Spleen (tissue), 11 donors: ENCODE data around the gene GRIK4. TPM values are rescaled to one million over a fixed set of nuclear protein-coding genes. Genes with fewer than 3 reads are reported as not detected.

Experiments used
- DNase-seq: peaks from one replicate; pipeline ENCODE4 v3.0.0-alpha.2; 2020
- H3K27ac ChIP-seq, 8 donors: fragments of 200-600 bp; sonication (generic) in 7 of 8; 1 replicate in 4 of 8; 2 replicates in 4 of 8; pipeline versions ENCODE4 v1.5.0 to v1.8.0; 2016 to 2021; ENCODE audit warnings: inconsistent platforms in 4 of 8, mild to moderate bottlenecking in 4 of 8, moderate library complexity in 1 of 8
- H3K27me3 ChIP-seq, 7 donors: fragments of 200-600 bp; sonication (generic) in 6 of 7; replicated peaks in 1 of 7; 1 replicate in 4 of 7; 2 replicates in 3 of 7; pipeline versions ENCODE4 v1.5.0 to v1.8.0; 2016 to 2021; ENCODE audit warnings: inconsistent platforms in 3 of 7, mild to moderate bottlenecking in 1 of 7
- H3K36me3 ChIP-seq, 6 donors: fragments of 200-600 bp; sonication (generic) in 5 of 6; 1 replicate in 4 of 6; 2 replicates in 2 of 6; pipeline versions ENCODE4 v1.5.0 to v1.8.0; 2016 to 2021; ENCODE audit warnings: inconsistent platforms in 2 of 6
- H3K4me1 ChIP-seq, 6 donors: fragments of 200-600 bp; sonication (generic) in 5 of 6; 1 replicate in 3 of 6; 2 replicates in 3 of 6; pipeline versions ENCODE4 v1.5.0 to v1.8.0; 2016 to 2021; ENCODE audit warnings: inconsistent platforms in 3 of 6
- H3K4me3 ChIP-seq, 8 donors: fragments of 200-600 bp; sonication (generic) in 7 of 8; 1 replicate in 4 of 8; 2 replicates in 4 of 8; pipeline versions ENCODE4 v1.5.0 to v1.8.0; 2016 to 2021; ENCODE audit warnings: inconsistent platforms in 4 of 8, mild to moderate bottlenecking in 4 of 8, moderate library complexity in 2 of 8
- H3K9me3 ChIP-seq, 8 donors: fragments of 200-600 bp; sonication (generic) in 7 of 8; 1 replicate in 4 of 8; 2 replicates in 4 of 8; pipeline versions ENCODE4 v1.5.0 to v1.8.0; 2016 to 2021; ENCODE audit warnings: inconsistent platforms in 4 of 8
- POLR2A ChIP-seq, 3 donors: fragments of 450-650 bp; IDR thresholded peaks; one replicate each; pipeline ENCODE4 v1.5.1; 2017; ENCODE audit warnings: antibody characterized with exemption in 3 of 3, mild to moderate bottlenecking in 1 of 3
- POLR2AphosphoS5 ChIP-seq, 3 donors: sonication (generic); formaldehyde crosslinking; IDR thresholded peaks; one replicate each; pipeline ENCODE4 v1.5.1; 2017; ENCODE audit warnings: antibody characterized with exemption in 3 of 3
- WGBS, 5 donors: extraction: QIAGEN DNeasy Blood & Tissue Kit in 3 of 5; methylation state at CpG; one replicate each; pipeline versions ENCODE4 v1.1.5 to v1.1.7; 2013 to 2018; 5-methylcytosine and 5-hydroxymethylcytosine counted together
- intact Hi-C: fragments of 100-400 bp; cut with DNase I; formaldehyde crosslinking; loops from one replicate; pipeline ENCODE4 v1.15.0; 2023; ENCODE audit warnings: low total_unique reads
- polyA plus RNA-seq, 3 donors: library from polyadenylated mRNA; stranded (reverse); fragments of 200-250 nt; gene quantifications; one replicate each; pipeline ENCODE4 v1.2.1, GENCODE V29; 2013
- total RNA-seq, 7 donors: library from RNA; depleted of rRNA in 3 of 7; stranded (reverse); fragments of >200 nt in 3 of 7; fragmentation: NEBNext Ultra II Directional in 4 of 7; extraction: Animal tissue kit (Norgen Biotek cat#: 25700) in 4 of 7; gene quantifications; one replicate each; pipeline versions ENCODE4 v1.1.0 to v1.2.1, GENCODE V29; 2016 to 2021
- TF ChIP-seq, protein P1 (sequence below), 11 experiments: fragments of 200-600 bp in 7 of 11; fragments of 450-650 bp in 4 of 11; sonication (generic) in 4 of 11; IDR thresholded peaks in 8 of 11; conservative IDR thresholded peaks in 3 of 11; 1 replicate in 7 of 11; 2 replicates in 4 of 11; pipeline versions ENCODE4 v1.4.0 to v1.8.0; 2016 to 2021; ENCODE audit warnings: antibody characterized with exemption in 11 of 11, inconsistent platforms in 4 of 11, mild to moderate bottlenecking in 1 of 11
- donor health status: healthy with polysubstance abuse.
- donor health status: DM: no; HTN: no; CAD: no; lungs with moderate emphysema.
- donor health status: DM: no; HTN: no; CAD: no.
- donor health status: Bipolar disorder and iron deficiency.
- donor health status: healthy.
- donor health status: DM: no; HTN: no; CAD: no.
- donor health status: DM: yes; HTN: yes; CAD: no.

The GRIK4 gene
- total and polyA plus RNA-seq, 10 donors, result 0.04 to 2.4 (median 0.59) TPM

DNA sequence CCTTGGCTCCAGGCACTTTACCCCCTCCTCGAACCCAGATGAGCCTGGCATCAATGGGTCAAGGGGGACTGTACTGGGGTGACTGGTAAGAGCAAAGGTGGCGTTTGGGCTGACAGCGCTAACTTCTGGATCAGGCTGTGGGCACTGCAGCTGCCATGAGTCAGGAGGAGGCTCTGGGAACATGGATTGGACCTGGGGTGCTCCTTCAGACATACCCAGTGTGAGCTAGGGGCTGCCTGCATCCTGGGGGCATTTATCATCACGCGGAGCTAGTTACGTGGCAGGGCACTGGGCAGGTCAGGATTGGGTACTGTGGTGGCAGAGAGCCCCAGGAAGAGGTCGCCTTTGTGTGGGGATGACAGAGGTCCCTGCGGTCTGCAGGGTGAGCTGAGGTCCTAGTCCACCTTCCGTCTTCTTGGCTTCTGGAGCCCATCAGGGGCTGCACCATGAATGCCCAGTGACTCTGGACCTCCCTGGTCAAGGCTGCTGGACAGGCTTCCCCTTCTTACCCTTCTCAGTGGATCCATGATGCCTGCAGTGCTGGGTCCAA lies 13.1 kb downstream of the GRIK4 start:
- Histone ChIP-seq H3K4me1 (peaks cover 0 to 13% (median 1%) of the 10 kb centered on the region in 6 donors), H3K27me3 (peaks cover 0 to 81% (median 3%) of the 10 kb centered on the region in 7 donors), H3K27ac (no peak overlapping the region), H3K36me3 (no peaks in the 10 kb centered on the region), H3K9me3 (no peaks in the 10 kb centered on the region), H3K4me3 (no peak overlapping the region)
- TF ChIP-seq, protein P1, sequence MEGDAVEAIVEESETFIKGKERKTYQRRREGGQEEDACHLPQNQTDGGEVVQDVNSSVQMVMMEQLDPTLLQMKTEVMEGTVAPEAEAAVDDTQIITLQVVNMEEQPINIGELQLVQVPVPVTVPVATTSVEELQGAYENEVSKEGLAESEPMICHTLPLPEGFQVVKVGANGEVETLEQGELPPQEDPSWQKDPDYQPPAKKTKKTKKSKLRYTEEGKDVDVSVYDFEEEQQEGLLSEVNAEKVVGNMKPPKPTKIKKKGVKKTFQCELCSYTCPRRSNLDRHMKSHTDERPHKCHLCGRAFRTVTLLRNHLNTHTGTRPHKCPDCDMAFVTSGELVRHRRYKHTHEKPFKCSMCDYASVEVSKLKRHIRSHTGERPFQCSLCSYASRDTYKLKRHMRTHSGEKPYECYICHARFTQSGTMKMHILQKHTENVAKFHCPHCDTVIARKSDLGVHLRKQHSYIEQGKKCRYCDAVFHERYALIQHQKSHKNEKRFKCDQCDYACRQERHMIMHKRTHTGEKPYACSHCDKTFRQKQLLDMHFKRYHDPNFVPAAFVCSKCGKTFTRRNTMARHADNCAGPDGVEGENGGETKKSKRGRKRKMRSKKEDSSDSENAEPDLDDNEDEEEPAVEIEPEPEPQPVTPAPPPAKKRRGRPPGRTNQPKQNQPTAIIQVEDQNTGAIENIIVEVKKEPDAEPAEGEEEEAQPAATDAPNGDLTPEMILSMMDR (IDR thresholded peaks at IDR 0.05 in 8 of 11, conservative IDR thresholded peaks at IDR 0.05 in 3 of 11), result no peak
- no peak for TF ChIP-seq POLR2AphosphoS5 (IDR thresholded peaks at IDR 0.05)
- TF ChIP-seq POLR2A (IDR thresholded peaks at IDR 0.05), result no peak
- 90 to 100% (median 93%) methylated on average over 5 to 9 of the region's 9 CpGs for WGBS, 5 donors
- intact Hi-C loops, result no loop called here
- DNase-seq, result peak; percentile 58

DNA sequence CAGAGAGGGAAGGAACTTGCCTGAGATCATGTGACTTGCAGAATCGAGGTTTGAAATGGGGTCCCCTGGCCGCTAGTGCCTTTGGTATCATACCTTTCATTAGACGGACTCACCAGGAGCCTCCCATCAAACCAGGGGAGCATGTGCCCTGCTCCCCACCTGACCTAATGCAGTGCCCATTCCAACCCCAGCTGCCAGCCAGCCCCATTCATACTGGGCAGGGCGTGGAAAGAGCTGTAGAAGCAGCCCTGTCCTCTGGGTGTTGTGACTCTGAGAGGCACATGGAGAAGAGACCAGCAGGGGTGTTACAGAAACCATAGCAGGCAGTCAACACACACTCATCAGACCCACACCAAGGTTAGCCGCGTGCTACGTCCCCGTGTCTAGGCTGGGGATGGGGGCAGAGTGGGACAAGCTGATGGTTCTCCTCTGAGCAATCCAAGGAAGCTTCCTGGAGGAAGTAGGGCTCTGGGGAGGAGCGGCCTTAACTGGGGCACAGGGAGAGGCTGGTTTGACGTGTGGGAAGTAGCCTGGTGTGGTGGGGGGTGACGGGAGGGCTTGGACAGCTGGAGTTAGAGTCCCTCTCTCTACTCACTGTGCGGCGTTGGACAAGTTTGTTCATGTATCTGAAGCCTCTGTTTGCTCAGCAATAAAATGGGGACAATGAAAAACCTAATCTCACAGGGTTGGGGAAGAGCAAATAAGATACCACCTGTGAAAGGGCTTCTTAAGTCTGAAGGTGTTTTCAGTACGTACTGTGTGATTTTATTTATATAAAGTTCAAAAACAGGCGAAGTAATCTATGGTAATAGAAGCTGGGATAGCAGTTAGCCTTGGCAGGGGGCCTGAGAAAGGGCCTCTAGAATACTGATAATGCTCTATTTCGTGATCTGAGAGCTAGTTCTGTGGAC lies 14.0 kb downstream of the GRIK4 start:
- TF ChIP-seq POLR2AphosphoS5 (IDR thresholded peaks at IDR 0.05), result no peak
- TF ChIP-seq, protein P1 (IDR thresholded peaks at IDR 0.05 in 8 of 11, conservative IDR thresholded peaks at IDR 0.05 in 3 of 11), result no peak
- no peak for TF ChIP-seq POLR2A (IDR thresholded peaks at IDR 0.05)
- Histone ChIP-seq H3K36me3 (no peaks in the 10 kb centered on the region), H3K27ac (no peak overlapping the region), H3K4me3 (no peak overlapping the region), H3K4me1 (peaks cover 0 to 13% (median 1%) of the 10 kb centered on the region in 6 donors), H3K27me3 (peaks cover 0 to 81% (median 3%) of the 10 kb centered on the region in 7 donors), H3K9me3 (no peaks in the 10 kb centered on the region)
- WGBS, 5 donors, result 75 to 81% (median 79%) methylated on average over 14 to 16 of the region's 16 CpGs
- DNase-seq, result peak; percentile 67
- intact Hi-C loops, result no loop called here

DNA sequence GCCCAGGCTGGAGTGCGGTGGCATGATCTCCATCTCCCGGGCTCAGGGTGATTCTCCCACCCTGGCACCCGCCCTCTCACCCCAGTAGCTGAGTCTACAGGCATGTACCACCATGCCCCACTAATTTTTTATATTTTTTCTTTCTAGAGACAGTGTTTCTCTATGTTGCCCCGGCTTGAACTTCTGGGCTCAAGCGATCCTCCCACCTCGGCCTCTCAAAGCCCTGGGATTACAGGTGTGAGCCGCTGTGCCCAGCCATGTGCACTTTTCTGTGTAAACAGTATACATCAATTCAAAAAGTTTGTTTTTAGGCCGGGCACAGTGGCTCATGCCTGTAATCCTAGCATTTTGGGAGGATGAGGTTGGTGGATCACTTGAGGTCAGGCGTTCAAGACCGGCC lies 14.7 kb downstream of the GRIK4 start:
- TF ChIP-seq, protein P1 (IDR thresholded peaks at IDR 0.05 in 8 of 11, conservative IDR thresholded peaks at IDR 0.05 in 3 of 11), result no peak
- TF ChIP-seq POLR2A (IDR thresholded peaks at IDR 0.05) (no peak), POLR2AphosphoS5 (IDR thresholded peaks at IDR 0.05) (no peak)
- H3K4me1 ChIP-seq, result peaks cover 0 to 13% (median 1%) of the 10 kb centered on the region in 6 donors
- H3K9me3 ChIP-seq, result no peaks in the 10 kb centered on the region
- 86 to 92% (median 92%) methylated on average over 10 of the region's 10 CpGs for WGBS, 5 donors
- H3K4me3 ChIP-seq, result no peak overlapping the region
- no peaks in the 10 kb centered on the region for H3K36me3 ChIP-seq
- intact Hi-C loops, result no loop called here
- DNase-seq, result peak; percentile 53
- peaks cover 0 to 77% (median 3%) of the 10 kb centered on the region in 7 donors for H3K27me3 ChIP-seq
- no peak overlapping the region for H3K27ac ChIP-seq
